ENCODE results near the gene PHLDB2.

PHLDB2 gene

GRCh38 chr3:111926266-111926676, 67.2 kb downstream of the PHLDB2 start:
- DNase-seq (ENCODE audit: low spot score) = no peak

- DNase-seq (ENCODE audit: low spot score) = no peak
These were observed 69.5 kb downstream of the PHLDB2 start for GRCh38 chr3:111928613-111929012.

GRCh38 chr3:111929484-111929883, 70.4 kb downstream of the PHLDB2 start:
- DNase-seq (ENCODE audit: low spot score) = no peak

- DNase-seq (ENCODE audit: low spot score) = no peak
These were observed 73.9 kb downstream of the PHLDB2 start for GRCh38 chr3:111932946-111933345.

GRCh38 chr3:111936191-111936841, 77.3 kb downstream of the PHLDB2 start:
- DNase-seq (ENCODE audit: low spot score) = peak; percentile 63

- DNase-seq (ENCODE audit: low spot score) = no peak
These were observed 77.9 kb downstream of the PHLDB2 start for GRCh38 chr3:111936967-111937366.

GRCh38 chr3:111937871-111938270, 78.8 kb downstream of the PHLDB2 start:
- no peak for DNase-seq (ENCODE audit: low spot score)

GRCh38 chr3:111939873-111940272, 80.8 kb downstream of the PHLDB2 start:
- no peak for DNase-seq (ENCODE audit: low spot score)

- DNase-seq (ENCODE audit: low spot score) = no peak
These were observed 84.5 kb downstream of the PHLDB2 start for GRCh38 chr3:111943533-111943932.

GRCh38 chr3:111944372-111944771, 85.3 kb downstream of the PHLDB2 start:
- DNase-seq (ENCODE audit: low spot score) = no peak

GRCh38 chr3:111947231-111947630, 88.2 kb downstream of the PHLDB2 start:
- no peak for DNase-seq (ENCODE audit: low spot score)

GRCh38 chr3:111948786-111949185, 89.7 kb downstream of the PHLDB2 start:
- no peak for DNase-seq (ENCODE audit: low spot score)

- DNase-seq (ENCODE audit: low spot score) = no peak
These were observed 90.6 kb downstream of the PHLDB2 start for GRCh38 chr3:111949712-111950111.

GRCh38 chr3:111951032-111951431, 92.0 kb downstream of the PHLDB2 start:
- DNase-seq (ENCODE audit: low spot score) = no peak

- DNase-seq (ENCODE audit: low spot score) = no peak
These were observed 93.0 kb downstream of the PHLDB2 start for GRCh38 chr3:111952086-111952485.

- DNase-seq (ENCODE audit: low spot score) = no peak
These were observed 93.9 kb downstream of the PHLDB2 start for GRCh38 chr3:111952866-111953450.

- DNase-seq (ENCODE audit: low spot score) = no peak
These were observed 95.3 kb downstream of the PHLDB2 start for GRCh38 chr3:111954228-111954990.

- DNase-seq (ENCODE audit: low spot score) = no peak
These were observed 96.8 kb downstream of the PHLDB2 start for GRCh38 chr3:111955876-111956275.

- no peak for DNase-seq (ENCODE audit: low spot score)
These were observed 97.4 kb downstream of the PHLDB2 start for GRCh38 chr3:111956449-111956848.

GRCh38 chr3:111956995-111957734, 98.1 kb downstream of the PHLDB2 start:
- DNase-seq (ENCODE audit: low spot score) = no peak

- no peak for DNase-seq (ENCODE audit: low spot score)
These were observed 102.5 kb downstream of the PHLDB2 start for GRCh38 chr3:111961461-111962164.

GRCh38 chr3:111963424-111963823, 104.4 kb downstream of the PHLDB2 start:
- peak; percentile 42 for DNase-seq (ENCODE audit: low spot score)
